ENCODE results near the gene CABLES1.

Gene CABLES1

GRCh38 chr18:23171581-23172156 is 36.4 kb downstream of the CABLES1 start:
- H3K27me3 ChIP-seq (ENCODE audit: insufficient read depth, low read depth, severe bottlenecking), result no peaks in the 10 kb centered on the region
- no peak for TF ChIP-seq CTCF (IDR thresholded peaks at IDR 0.05; ENCODE audit: low read depth, low read length)
- no peaks in the 10 kb centered on the region for H3K36me3 ChIP-seq
- H3K27ac ChIP-seq, result no peak overlapping the region
- H3K9me3 ChIP-seq (ENCODE audit: severe bottlenecking), result no peaks in the 10 kb centered on the region
- DNase-seq, result no peak
- no peak overlapping the region for H3K4me3 ChIP-seq (ENCODE audit: low read depth, low read length)

DNA sequence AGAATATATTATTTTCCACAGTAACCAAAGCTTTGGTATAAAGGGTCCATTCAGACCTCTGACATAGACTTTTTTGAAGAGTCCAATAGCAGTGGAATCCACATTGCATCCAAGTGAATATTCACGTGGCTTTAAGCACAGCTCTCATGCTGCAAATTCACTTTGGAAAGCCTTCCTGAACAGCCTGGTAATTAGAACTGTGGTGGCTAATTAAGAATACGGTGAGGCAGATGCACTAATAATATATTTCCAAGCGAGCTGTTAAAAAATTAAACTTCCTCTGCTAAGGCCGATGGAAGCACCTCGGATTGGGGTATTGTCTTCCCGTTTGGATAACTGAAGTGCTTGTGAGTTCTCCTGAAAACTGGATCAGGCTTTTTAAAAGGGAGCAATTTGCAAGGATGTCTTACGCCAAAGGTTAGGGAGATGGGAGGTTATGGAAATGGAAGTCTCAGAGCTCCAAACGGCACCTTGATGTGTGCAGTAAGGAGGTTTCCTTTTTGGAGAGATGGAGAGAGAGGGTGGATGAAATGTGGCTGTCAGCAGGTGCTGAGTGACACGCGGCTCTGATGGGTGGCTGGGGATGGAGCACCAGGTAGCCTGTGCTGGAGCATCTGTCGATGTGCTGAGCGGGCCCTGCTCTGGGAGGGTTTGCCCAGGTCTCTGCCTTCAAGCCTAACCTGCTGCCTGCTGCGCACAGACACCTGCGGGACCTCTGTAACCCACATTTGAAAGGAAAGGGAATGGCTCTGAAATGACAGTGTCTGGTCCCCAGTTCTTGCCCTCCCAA is 37.5 kb downstream of the CABLES1 start:
- Histone ChIP-seq H3K4me3 (ENCODE audit: low read depth, low read length) (no peak overlapping the region), H3K9me3 (ENCODE audit: severe bottlenecking) (no peaks in the 10 kb centered on the region), H3K27ac (no peak overlapping the region), H3K27me3 (ENCODE audit: insufficient read depth, low read depth, severe bottlenecking) (no peaks in the 10 kb centered on the region), H3K36me3 (no peaks in the 10 kb centered on the region)
- no peak for DNase-seq
- TF ChIP-seq CTCF (IDR thresholded peaks at IDR 0.05; ENCODE audit: low read depth, low read length), result no peak

- no peak for DNase-seq
- no peak overlapping the region for H3K27ac ChIP-seq
- H3K27me3 ChIP-seq (ENCODE audit: insufficient read depth, low read depth, severe bottlenecking), result no peaks in the 10 kb centered on the region
- H3K36me3 ChIP-seq, result no peaks in the 10 kb centered on the region
- H3K4me3 ChIP-seq (ENCODE audit: low read depth, low read length), result no peak overlapping the region
- no peak for TF ChIP-seq CTCF (IDR thresholded peaks at IDR 0.05; ENCODE audit: low read depth, low read length)
- H3K9me3 ChIP-seq (ENCODE audit: severe bottlenecking), result no peaks in the 10 kb centered on the region
Measured at GRCh38 chr18:23173912-23174311, 38.6 kb downstream of the CABLES1 start.

- H3K4me3 ChIP-seq (ENCODE audit: low read depth, low read length), result no peak overlapping the region
- no peaks in the 10 kb centered on the region for H3K9me3 ChIP-seq (ENCODE audit: severe bottlenecking)
- no peak for DNase-seq
Measured at GRCh38 chr18:23176701-23177432, 41.6 kb downstream of the CABLES1 start.

DNA sequence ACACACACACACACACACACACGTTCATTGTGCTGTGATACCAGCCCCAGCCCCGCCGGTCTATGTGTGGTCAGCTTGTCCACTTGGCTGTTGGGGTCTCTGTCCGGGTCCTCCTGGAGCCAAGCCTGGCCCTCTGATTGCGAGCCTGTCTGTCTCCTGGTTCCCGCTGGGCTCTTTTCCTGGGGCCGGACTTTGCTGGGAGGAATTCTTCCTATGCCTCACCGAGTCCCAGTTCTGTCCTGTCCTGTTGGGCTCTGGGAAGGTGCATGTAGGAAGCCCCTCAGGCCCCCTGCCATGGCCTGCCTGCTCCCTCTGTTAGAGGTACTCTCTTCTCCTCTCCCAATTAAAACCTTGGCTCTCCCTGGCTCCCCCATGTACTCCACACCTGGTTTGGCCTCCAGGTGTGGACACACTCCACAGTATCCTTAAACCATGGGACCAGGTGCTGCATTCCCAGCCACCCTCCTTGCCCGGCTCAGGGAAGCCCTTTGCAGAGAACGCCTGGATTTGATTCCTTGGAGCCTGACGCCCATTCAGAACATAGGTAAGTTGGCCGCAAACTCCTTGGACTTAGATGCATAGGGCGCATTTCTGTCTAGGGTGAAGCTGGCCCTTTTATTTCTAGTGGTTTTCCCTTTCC is 42.3 kb downstream of the CABLES1 start:
- DNase-seq, result no peak
- Histone ChIP-seq H3K4me3 (ENCODE audit: low read depth, low read length) (no peak overlapping the region), H3K27me3 (ENCODE audit: insufficient read depth, low read depth, severe bottlenecking) (no peaks in the 10 kb centered on the region), H3K9me3 (ENCODE audit: severe bottlenecking) (no peaks in the 10 kb centered on the region), H3K36me3 (no peaks in the 10 kb centered on the region), H3K27ac (no peak overlapping the region)
- TF ChIP-seq CTCF (IDR thresholded peaks at IDR 0.05; ENCODE audit: low read depth, low read length), result no peak

More at GRCh38 chr18:23176701-23177432, 41.6 kb downstream of the CABLES1 start:
- TF ChIP-seq CTCF (IDR thresholded peaks at IDR 0.05; ENCODE audit: low read depth, low read length), result no peak
- Histone ChIP-seq H3K27me3 (ENCODE audit: insufficient read depth, low read depth, severe bottlenecking) (no peaks in the 10 kb centered on the region), H3K36me3 (no peaks in the 10 kb centered on the region), H3K27ac (no peak overlapping the region)

Data from WERI-Rb-1 (cell line).